Bronchial epithelial cell (primary cell): ENCODE measurements around the gene TRDMT1. TPM values are rescaled to one million over a fixed set of nuclear protein-coding genes. Genes with fewer than 3 reads are reported as not detected.
A peak's percentile ranks its signal among the peaks of the same experiment; 100 is the strongest.

Experiments
- DNase-seq: peaks from one replicate; pipeline ENCODE4 v3.0.0-alpha.2; 2010; ENCODE audit warnings: low read depth
- FAIRE-seq: peaks from 2 replicates; lab custom pipeline; 2011; peaks lifted over from hg19 to GRCh38; lab: Jason Lieb, UNC
- H3K27me3 ChIP-seq: 2 replicates; pipeline ENCODE4 v1.5.1; 2011; ENCODE audit warnings: low read length; ENCODE audit not compliant: control insufficient read depth, insufficient read depth
- H3K36me3 ChIP-seq: 2 replicates; pipeline ENCODE4 v1.5.1; 2011; ENCODE audit warnings: low read length; ENCODE audit not compliant: control insufficient read depth, insufficient read depth
- H3K4me3 ChIP-seq: 2 replicates; pipeline ENCODE4 v1.5.1; 2011; ENCODE audit warnings: mild to moderate bottlenecking, low read depth, low read length, control low read depth
- total RNA-seq: library from RNA; depleted of rRNA; stranded (reverse); fragments of >200 nt; gene quantifications from 2 replicates; pipeline ENCODE4 v1.2.1, GENCODE V29; 2014
- TF ChIP-seq, protein P1 (sequence below): IDR thresholded peaks from 2 replicates; pipeline ENCODE4 v1.5.1; 2011; ENCODE audit warnings: mild to moderate bottlenecking, moderate library complexity, low read length, control low read depth, inconsistent platforms; ENCODE audit not compliant: insufficient read depth, severe bottlenecking

The TRDMT1 gene, protein sequence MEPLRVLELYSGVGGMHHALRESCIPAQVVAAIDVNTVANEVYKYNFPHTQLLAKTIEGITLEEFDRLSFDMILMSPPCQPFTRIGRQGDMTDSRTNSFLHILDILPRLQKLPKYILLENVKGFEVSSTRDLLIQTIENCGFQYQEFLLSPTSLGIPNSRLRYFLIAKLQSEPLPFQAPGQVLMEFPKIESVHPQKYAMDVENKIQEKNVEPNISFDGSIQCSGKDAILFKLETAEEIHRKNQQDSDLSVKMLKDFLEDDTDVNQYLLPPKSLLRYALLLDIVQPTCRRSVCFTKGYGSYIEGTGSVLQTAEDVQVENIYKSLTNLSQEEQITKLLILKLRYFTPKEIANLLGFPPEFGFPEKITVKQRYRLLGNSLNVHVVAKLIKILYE
- total RNA-seq, result 1.3 and 1.4 TPM in 2 replicates

DNA sequence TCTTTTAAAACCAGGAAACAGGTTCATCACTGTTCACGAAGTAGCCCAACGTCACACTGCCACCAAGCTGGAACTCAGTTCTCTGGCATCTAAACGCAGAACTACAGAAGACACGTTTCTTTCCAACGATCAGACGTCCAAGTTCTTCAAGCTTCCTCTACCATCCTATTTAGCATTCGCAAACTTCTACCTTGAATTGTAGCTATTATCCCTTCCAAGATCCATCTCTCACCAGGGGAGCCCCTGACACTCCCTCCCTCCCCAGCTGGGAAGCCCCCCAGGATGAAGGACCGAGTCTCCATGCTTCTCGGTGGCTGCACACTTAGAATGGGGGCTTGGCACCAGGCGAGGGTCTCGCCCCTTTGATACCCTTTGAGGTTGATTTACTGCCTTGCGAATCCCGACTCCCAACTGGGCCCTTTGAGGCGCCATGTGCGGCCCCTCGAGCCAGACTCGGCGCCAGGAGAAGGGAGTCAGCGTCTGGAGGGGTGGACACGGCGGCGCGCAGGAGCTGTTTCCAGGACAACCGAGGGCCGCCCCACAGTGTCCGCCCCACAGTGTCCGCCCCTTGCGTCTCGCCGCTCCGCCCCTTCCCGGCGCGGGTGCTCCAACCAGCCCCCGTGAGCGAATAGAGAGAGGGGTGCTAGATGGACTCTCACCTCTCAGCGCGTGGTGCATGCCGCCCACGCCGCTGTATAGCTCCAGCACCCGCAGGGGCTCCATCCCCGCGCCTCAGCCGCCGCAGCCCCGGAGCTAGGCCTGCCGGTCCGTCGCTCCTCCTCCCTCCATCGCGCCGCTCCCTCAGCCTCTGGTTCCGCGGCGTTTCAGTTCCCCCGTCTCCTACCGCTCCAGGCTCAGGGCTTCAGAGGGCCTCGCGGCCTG lies at the start of gene TRDMT1:
TRDMT1 (minus strand) TSS at position 761 of the 882 bp plus-strand sequence; CDS start at position 723, 38 bp downstream.
- TF ChIP-seq, protein P1, sequence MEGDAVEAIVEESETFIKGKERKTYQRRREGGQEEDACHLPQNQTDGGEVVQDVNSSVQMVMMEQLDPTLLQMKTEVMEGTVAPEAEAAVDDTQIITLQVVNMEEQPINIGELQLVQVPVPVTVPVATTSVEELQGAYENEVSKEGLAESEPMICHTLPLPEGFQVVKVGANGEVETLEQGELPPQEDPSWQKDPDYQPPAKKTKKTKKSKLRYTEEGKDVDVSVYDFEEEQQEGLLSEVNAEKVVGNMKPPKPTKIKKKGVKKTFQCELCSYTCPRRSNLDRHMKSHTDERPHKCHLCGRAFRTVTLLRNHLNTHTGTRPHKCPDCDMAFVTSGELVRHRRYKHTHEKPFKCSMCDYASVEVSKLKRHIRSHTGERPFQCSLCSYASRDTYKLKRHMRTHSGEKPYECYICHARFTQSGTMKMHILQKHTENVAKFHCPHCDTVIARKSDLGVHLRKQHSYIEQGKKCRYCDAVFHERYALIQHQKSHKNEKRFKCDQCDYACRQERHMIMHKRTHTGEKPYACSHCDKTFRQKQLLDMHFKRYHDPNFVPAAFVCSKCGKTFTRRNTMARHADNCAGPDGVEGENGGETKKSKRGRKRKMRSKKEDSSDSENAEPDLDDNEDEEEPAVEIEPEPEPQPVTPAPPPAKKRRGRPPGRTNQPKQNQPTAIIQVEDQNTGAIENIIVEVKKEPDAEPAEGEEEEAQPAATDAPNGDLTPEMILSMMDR, result no peak
- no peaks in the 10 kb centered on the region for H3K27me3 ChIP-seq
- no peak for FAIRE-seq
- H3K4me3 ChIP-seq, result peak within 1 kb of the TSS; percentile 79
- H3K36me3 ChIP-seq, result no peaks in the 10 kb centered on the region
- DNase-seq, result peak; percentile 56

DNA sequence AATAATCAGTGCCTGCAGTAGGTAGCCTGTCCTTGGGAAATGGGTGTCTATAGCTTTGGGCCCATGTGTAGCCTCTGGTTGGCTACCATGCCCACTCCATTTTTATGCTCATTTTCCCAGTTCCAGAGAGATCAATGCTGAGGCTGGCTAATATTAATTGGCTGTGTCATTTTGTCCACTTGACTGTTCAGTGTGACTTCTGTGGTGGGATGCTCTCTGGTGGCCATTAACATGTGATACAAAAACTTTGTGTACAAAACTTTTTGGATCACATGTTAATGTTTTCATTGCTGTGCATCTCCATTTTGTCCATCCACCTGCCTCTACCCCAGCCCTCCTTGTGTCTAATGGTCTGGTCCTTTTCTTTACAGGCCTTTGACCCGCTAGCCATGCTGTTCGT lies 49.3 kb upstream of the TRDMT1 start:
- no peak for DNase-seq
- no peaks in the 10 kb centered on the region for H3K27me3 ChIP-seq
- no peak for FAIRE-seq
- H3K36me3 ChIP-seq, result no peaks in the 10 kb centered on the region
- TF ChIP-seq, protein P1, result no peak
- H3K4me3 ChIP-seq, result no peak overlapping the region

DNA sequence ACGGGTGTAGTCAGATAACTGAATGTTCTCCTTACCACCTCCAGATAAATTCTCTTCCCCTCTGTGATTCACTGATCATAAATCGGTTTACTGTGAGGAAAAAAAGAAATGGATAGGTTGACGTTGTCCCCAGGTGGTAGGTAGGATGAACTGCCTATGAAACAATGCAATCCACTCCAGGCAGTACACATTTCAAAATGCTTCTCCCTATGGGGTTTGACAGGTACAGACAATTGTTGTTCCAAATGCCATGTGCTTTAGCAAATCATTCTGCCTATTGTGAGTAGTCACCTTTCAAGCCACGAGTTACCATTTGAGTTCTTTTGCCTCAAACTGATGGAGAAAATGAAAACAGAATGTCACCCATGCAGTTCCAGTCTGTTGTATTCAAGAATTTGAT lies 48.3 kb upstream of the TRDMT1 start:
- peak; percentile 27 for DNase-seq
- TF ChIP-seq, protein P1, result peak; percentile 38
- H3K4me3 ChIP-seq, result no peak overlapping the region
- FAIRE-seq, result no peak
- H3K36me3 ChIP-seq, result no peaks in the 10 kb centered on the region
- no peaks in the 10 kb centered on the region for H3K27me3 ChIP-seq

DNA sequence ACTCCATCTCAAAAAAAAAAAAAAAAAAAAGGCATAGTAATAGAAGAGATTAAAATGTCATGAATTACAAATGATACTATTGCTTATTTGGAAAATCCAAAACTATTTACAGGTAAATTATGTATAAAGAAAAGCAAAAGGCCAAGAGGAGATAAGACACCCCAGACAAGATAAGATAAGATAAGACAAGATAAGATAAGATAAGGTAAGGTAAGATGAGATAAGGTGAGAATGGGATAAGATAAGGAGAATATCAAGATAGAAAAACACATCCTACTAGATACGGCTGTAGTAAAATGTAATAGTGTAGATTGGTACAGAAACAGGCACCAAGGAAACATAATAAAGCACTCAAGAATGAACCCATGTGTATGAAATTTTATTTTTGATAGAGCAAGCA lies 47.5 kb upstream of the TRDMT1 start:
- FAIRE-seq, result no peak
- H3K27me3 ChIP-seq, result no peaks in the 10 kb centered on the region

DNA sequence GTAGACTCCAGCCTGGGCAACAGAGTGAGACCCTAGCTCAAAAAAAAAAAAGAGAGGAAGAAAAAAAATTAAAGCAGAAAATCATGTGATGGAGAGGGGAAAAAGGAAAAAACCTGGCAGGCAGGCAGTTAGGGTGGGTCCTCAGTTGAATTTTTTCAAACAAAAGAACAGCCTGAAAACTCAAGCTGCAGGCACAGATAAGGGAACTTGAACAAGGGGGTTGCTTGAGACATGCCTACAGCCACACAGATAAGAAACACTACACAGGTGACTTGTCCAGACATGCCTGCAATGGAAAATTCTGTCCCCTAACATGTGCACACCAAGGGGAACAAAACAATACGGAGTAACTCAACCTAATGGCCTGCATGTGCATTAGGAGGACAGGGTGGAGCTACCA lies 45.7 kb upstream of the TRDMT1 start:
- Histone ChIP-seq H3K36me3 (no peaks in the 10 kb centered on the region), H3K4me3 (no peak overlapping the region), H3K27me3 (no peaks in the 10 kb centered on the region)
- DNase-seq (peak; percentile 42), FAIRE-seq (no peak)
- TF ChIP-seq, protein P1, result no peak

More for the DNA sequence above, 47.5 kb upstream of the TRDMT1 start:
- no peaks in the 10 kb centered on the region for H3K36me3 ChIP-seq
- H3K4me3 ChIP-seq, result no peak overlapping the region
- TF ChIP-seq, protein P1, result no peak
- no peak for DNase-seq
